Activated CD4-positive, alpha-beta T cell treated with anti-CD3 and anti-CD28 coated beads, Interleukin-2, amount 50 U/mL, for 48 hours (primary cell): ENCODE measurements around the gene SLC8A1.

Experiments used
- DNase-seq, 2 experiments: peaks; one replicate each; pipeline ENCODE4 v3.0.0-alpha.2; 2020

Gene SLC8A1

GRCh38 chr2:40220177-40220925, 231.5 kb downstream of the SLC8A1 start:
- no peak for DNase-seq

- no peak for DNase-seq
Observed at GRCh38 chr2:40219141-40219540, 232.7 kb downstream of the SLC8A1 start.

DNA sequence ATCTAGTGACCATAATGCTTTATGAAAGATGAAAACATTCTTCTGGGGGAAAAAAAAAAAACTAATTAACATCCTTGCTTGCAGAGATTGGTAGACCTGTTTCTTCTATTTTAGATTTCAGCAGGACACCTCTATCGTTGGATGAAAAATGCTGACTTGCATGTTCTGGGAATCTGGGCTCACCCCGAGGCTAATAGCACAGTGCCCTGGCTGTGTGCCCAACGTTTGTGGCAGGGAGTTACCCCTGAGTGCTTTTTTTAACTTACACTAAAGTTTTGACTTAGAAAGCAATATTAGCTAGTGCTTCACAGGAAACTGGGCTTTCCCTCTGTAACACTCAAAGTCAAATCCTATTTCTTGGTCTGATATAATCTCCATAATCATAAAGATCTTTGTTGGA, 233.2 kb downstream of the SLC8A1 start:
- no peak for DNase-seq

DNA sequence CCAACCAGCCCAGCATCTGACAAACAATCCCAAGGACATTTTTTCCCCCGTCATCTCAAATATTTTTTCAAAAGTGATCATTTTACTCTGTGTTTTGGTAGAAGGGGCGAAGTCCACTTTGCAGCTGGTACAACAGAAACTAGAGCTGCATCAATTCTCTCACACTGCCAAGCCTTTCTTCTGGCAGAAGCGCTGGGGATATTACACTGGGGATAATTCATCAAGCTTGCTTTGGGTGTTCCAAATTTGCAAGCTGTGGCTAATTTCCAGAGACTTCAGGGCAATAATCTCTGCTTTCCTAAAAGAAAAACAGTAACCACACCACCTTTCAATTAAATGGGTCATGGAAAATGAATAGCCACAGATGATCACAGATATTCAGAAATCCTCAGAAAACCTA, 238.3 kb downstream of the SLC8A1 start:
- no peak for DNase-seq

GRCh38 chr2:40213071-40213470, 238.8 kb downstream of the SLC8A1 start:
- no peak for DNase-seq

DNA sequence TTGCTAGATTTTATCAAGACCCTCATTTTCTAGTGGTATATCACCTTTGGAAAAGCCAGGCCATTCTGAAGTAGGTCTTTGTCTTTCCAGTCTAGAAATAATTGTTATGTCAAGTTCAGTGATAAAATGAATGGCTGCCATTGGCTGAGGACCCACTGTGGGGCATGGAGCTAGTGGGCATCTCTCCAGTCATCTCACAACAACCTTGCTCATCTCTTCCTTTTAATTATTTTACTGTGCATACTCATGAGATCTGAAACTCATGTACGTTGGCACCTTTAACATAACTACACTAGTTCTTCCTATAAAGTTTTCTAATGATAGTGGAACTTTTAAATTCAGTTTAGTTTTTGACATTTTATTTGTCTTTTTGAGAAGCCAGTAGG, 240.9 kb downstream of the SLC8A1 start:
- no peak for DNase-seq

GRCh38 chr2:40210344-40210967, 241.4 kb downstream of the SLC8A1 start:
- no peak for DNase-seq

- no peak for DNase-seq
Observed at GRCh38 chr2:40209761-40210160, 242.1 kb downstream of the SLC8A1 start.

DNA sequence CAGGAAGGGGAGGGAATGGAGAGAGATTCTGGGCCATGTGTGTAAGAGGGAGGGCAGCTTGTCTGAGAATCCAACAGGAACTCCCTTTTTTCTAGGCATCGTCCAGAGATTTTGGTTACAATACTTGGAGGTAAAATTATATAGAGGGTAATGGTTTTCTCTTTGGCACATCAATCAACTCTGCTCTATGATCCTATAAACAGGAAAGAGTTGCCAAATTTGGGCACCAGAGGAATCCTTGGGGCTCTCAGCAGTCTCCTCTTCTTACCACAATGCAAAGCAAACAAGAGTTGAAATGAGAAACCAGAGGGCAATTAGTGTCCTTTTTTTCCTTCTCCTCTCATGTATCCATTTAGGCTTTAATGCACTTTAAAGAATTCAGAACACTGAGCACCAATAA, 243.4 kb downstream of the SLC8A1 start:
- DNase-seq: no peak

DNA sequence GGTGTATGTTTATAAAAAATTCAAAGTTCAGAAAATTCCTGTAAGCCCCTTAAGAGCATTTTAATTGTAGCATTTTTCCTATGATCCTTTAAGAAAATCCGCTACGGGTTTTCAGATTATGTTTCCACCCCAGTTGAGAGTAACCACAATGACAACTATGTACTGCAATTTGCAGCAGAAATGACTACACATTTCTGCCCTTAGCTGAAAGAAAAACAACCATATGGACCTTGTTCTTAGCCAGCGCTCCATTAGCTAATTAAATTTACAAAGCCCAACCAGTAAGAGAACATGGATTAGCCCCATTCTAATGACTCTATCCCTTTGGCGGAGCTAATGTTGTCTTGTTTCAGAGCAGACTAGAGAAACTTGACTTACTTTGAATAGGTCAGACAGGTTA, 247.6 kb downstream of the SLC8A1 start:
- DNase-seq: no peak

DNA sequence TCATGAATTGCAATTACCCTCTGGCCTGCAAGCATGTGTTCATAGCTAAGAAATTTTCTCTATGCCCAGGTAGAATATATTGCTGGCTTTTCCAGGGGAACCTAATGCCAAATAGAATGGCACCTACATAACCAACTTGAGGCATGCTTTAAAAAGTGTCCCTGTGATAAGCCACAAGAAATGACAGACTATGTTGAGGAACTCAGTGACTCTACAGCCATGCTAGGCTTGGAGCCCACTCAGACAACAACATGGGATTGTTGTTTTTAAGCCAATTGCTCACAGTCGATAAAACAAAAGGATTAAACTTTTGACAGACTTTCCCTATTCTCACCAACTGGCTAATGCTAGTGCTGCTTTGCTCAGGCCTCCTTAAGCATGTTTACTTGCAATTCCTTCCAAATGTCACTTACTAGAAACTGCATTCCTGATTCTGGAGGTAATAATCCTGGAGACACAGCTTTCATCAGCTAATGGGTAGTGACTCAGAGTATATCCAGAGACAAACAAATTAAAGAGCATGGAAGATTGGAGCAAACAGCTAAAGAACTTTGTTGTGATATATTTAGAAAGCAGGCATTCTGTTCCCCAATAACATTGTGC, 249.0 kb downstream of the SLC8A1 start:
- no peak for DNase-seq

DNA sequence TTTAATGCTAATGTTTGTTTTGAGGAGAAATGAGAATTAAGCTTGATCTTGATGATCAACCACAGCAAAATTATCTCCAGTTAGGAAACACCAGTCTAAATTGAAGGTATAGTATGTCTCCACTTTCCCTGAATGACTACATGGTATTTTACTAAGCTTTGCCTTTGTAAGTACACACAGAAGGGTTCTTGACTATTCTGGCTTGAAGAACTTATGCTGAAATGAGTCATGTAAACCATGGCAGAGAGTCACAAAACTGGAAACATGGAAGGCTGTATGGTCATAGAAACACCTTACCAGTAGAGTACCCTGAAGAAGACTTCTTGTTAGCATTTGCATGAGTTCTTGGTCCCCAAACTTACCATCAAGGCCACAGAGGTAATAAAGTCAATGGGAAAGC, 250.5 kb downstream of the SLC8A1 start:
- no peak for DNase-seq

- DNase-seq: no peak
Observed at GRCh38 chr2:40200366-40200915, 251.4 kb downstream of the SLC8A1 start.

DNA sequence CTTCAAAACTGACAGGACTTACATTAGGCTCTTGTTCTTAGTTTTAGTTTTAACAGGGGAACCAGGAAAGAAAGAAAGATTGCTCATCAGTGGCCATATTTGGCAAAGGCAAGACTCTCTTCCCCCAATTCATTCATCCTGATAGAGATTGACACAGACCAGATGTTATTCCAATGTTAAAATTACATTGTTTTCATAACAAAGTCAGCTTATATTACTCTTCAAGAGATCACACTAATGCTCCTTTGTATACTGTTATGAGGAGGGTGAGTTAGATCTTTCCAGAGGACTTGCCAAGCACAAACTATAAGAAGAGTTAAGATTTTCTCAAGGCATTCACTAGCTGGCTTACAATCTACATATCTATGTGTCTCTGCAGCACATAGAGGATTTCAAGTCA, 252.1 kb downstream of the SLC8A1 start:
- no peak for DNase-seq

GRCh38 chr2:40197121-40197520, 254.8 kb downstream of the SLC8A1 start:
- DNase-seq: no peak

DNA sequence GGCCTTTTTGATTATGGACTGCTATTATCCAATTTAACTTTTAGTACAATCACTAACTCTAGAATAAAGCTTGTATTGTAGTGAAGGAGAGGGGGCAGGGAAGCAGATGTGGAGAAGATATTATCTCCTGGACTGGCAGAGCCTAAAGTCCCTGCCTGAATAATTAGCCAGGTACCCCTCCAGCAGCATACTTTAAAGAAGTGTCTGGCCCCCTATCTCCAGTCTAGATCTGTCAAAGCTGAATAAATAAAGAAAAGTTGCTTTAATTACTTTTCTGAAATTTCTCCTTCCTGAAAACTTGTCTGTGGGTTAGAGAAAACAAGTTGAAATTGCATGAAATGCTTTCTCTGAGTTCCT, 258.2 kb downstream of the SLC8A1 start:
- DNase-seq: no peak

GRCh38 chr2:40192864-40193669, 258.8 kb downstream of the SLC8A1 start:
- DNase-seq: no peak

- no peak for DNase-seq
Observed at GRCh38 chr2:40190457-40190856, 261.4 kb downstream of the SLC8A1 start.

- no peak for DNase-seq
Observed at GRCh38 chr2:40189881-40190280, 262.0 kb downstream of the SLC8A1 start.

- DNase-seq: no peak
Observed at GRCh38 chr2:40187054-40187453, 264.8 kb downstream of the SLC8A1 start.

DNA sequence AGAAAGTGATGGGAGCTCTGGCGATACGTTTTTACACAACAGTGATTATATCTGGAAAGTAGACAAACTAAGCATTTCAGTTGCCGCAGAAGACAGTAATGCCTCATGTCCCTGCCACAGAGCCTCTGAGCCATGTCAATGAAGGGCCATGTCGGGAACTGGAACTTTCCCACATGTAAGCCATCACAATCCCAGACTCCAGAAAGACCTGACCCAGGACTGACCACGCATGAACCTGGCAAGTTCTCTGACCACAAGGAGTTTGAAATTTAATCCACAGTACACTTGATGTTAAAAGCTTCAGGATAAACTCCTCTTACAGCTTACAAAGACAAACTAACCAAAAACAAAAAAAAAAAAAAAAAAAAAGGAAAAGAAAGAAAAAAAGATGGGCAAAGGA, 267.3 kb downstream of the SLC8A1 start:
- no peak for DNase-seq

GRCh38 chr2:40181855-40182254, 270.0 kb downstream of the SLC8A1 start:
- no peak for DNase-seq

DNA sequence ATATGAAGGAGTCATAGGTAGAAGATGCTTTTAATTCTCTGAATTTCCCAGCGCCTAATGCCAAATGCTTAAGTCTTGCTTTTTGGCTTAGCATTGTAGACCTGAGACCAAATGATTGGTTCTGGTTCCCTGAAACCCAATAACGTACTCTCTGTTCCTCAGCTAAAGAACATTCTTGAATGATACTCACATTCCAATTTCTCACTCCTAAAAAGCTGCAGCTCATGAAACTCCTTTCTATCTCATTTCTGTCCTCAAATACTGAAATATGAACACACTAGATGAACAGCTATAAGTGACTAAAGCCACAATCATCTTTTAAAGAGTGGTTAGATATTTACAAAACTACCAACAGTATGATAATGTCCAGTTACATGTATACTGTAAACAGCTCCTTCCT, 272.1 kb downstream of the SLC8A1 start:
- DNase-seq: no peak
